HEK293 (cell line): ENCODE data around the gene C11orf98.

Source experiments
- CTCF ChIA-PET: fragments of 350-600 bp; formaldehyde crosslinking; extraction: SDS; loops from one replicate; lab custom pipeline; 2021; ENCODE audit warnings: antibody characterized with exemption; lab: Yijun Ruan, JAX
- POLR2A ChIA-PET: fragments of 300-600 bp; formaldehyde crosslinking; extraction: SDS; loops from one replicate; lab custom pipeline; 2020; ENCODE audit warnings: antibody characterized with exemption, inconsistent platforms; lab: Yijun Ruan, JAX
- H3K27ac ChIP-seq: fragments of 200-500 bp; sonication (Bioruptor generic); 2 replicates; pipeline ENCODE4 v1.5.1; 2014; ENCODE audit warnings: low read depth, low read length, control low read depth, inconsistent platforms; ENCODE audit errors: extremely low read depth
- H3K36me3 ChIP-seq, 2 experiments: fragments of 200-500 bp in 1 of 2; sonication (Bioruptor generic) in 1 of 2; 1 replicate in 1 of 2; 2 replicates in 1 of 2; pipeline ENCODE4 v1.5.1; 2014 to 2017; ENCODE audit warnings: inconsistent platforms in 2 of 2, low read length in 2 of 2; ENCODE audit not compliant: control insufficient read depth in 2 of 2, insufficient read depth in 1 of 2
- H3K4me1 ChIP-seq: fragments of 200-500 bp; sonication (Bioruptor generic); 2 replicates; pipeline ENCODE4 v1.5.1; 2014; ENCODE audit warnings: mild to moderate bottlenecking, low read length, inconsistent platforms; ENCODE audit not compliant: control insufficient read depth, insufficient read depth
- H3K4me3 ChIP-seq: 2 replicates; pipeline ENCODE4 v1.5.1; 2011; ENCODE audit warnings: low read depth, mild to moderate bottlenecking, control low read depth, low read length, moderate library complexity
- H3K9me3 ChIP-seq: fragments of 200-500 bp; sonication (Bioruptor generic); 2 replicates; pipeline ENCODE4 v1.5.1; 2014; ENCODE audit warnings: low read depth, low read length, inconsistent platforms; ENCODE audit not compliant: control insufficient read depth, insufficient read depth
- KLF16 ChIP-seq: fragments of 450-650 bp; formaldehyde crosslinking; IDR thresholded peaks from 2 replicates; pipeline ENCODE4 v1.5.1; 2017; ENCODE audit warnings: missing biosample characterization, missing genetic modification characterization
- PRDM10 ChIP-seq: fragments of 450-650 bp; formaldehyde crosslinking; IDR thresholded peaks from 2 replicates; pipeline ENCODE4 v1.5.1; 2016; ENCODE audit warnings: missing biosample characterization, missing genetic modification characterization
- SP2 ChIP-seq: fragments of 450-650 bp; formaldehyde crosslinking; IDR thresholded peaks from 2 replicates; pipeline ENCODE4 v1.5.1; 2016; ENCODE audit warnings: missing biosample characterization, missing genetic modification characterization
- YY1 ChIP-seq: fragments of 450-650 bp; formaldehyde crosslinking; IDR thresholded peaks from 2 replicates; pipeline ENCODE4 v1.5.1; 2018; ENCODE audit warnings: missing biosample characterization, missing genetic modification characterization
- ZBTB10 ChIP-seq: fragments of 450-650 bp; formaldehyde crosslinking; IDR thresholded peaks from 2 replicates; pipeline ENCODE4 v1.5.1; 2016; ENCODE audit warnings: missing biosample characterization, missing genetic modification characterization
- ZBTB11 ChIP-seq: fragments of 450-650 bp; formaldehyde crosslinking; conservative IDR thresholded peaks from 2 replicates; pipeline ENCODE4 v1.5.1; 2016; ENCODE audit warnings: low read depth, missing biosample characterization, missing genetic modification characterization
- ZBTB20 ChIP-seq: fragments of 450-650 bp; formaldehyde crosslinking; IDR thresholded peaks from 2 replicates; pipeline ENCODE4 v1.5.1; 2016; ENCODE audit warnings: missing biosample characterization, missing genetic modification characterization
- ZFP37 ChIP-seq: fragments of 450-650 bp; formaldehyde crosslinking; IDR thresholded peaks from 2 replicates; pipeline ENCODE4 v1.5.1; 2016; ENCODE audit warnings: missing biosample characterization, missing genetic modification characterization
- ZFP41 ChIP-seq: fragments of 450-650 bp; formaldehyde crosslinking; IDR thresholded peaks from 2 replicates; pipeline ENCODE4 v1.5.1; 2016; ENCODE audit warnings: missing biosample characterization, missing genetic modification characterization, borderline replicate concordance
- ZNF223 ChIP-seq: fragments of 450-650 bp; formaldehyde crosslinking; IDR thresholded peaks from 2 replicates; pipeline ENCODE4 v1.5.1; 2016; ENCODE audit warnings: missing biosample characterization, missing genetic modification characterization
- ZNF239 ChIP-seq: fragments of 450-650 bp; formaldehyde crosslinking; IDR thresholded peaks from 2 replicates; pipeline ENCODE4 v1.5.1; 2016; ENCODE audit warnings: missing biosample characterization, missing genetic modification characterization
- ZNF311 ChIP-seq: fragments of 450-650 bp; formaldehyde crosslinking; IDR thresholded peaks from 2 replicates; pipeline ENCODE4 v1.5.1; 2017; ENCODE audit warnings: missing biosample characterization, missing genetic modification characterization, borderline replicate concordance
- ZNF324 ChIP-seq: fragments of 450-650 bp; formaldehyde crosslinking; IDR thresholded peaks from 2 replicates; pipeline ENCODE4 v1.5.1; 2016; ENCODE audit warnings: missing biosample characterization, missing genetic modification characterization
- ZNF335 ChIP-seq: fragments of 450-650 bp; formaldehyde crosslinking; conservative IDR thresholded peaks from 2 replicates; pipeline ENCODE4 v1.5.1; 2016; ENCODE audit warnings: missing biosample characterization, missing genetic modification characterization
- ZNF341 ChIP-seq: fragments of 450-650 bp; formaldehyde crosslinking; IDR thresholded peaks from 2 replicates; pipeline ENCODE4; 2016; ENCODE audit warnings: low read depth, missing biosample characterization, missing genetic modification characterization
- ZNF830 ChIP-seq: fragments of 450-650 bp; IDR thresholded peaks from 2 replicates; pipeline ENCODE4 v1.5.0; 2018; ENCODE audit warnings: missing biosample characterization, missing genetic modification characterization, low read depth, mild to moderate bottlenecking, moderate library complexity
- TF ChIP-seq, protein P1 (sequence below): fragments of 450-650 bp; formaldehyde crosslinking; IDR thresholded peaks from 2 replicates; pipeline ENCODE4 v1.5.1; 2017; ENCODE audit warnings: missing biosample characterization, missing genetic modification characterization
- TF ChIP-seq, protein P2 (sequence below): fragments of 450-650 bp; formaldehyde crosslinking; optimal IDR thresholded peaks from 2 replicates; pipeline ENCODE3; 2016; ENCODE audit warnings: missing biosample characterization, mild to moderate bottlenecking, missing genetic modification characterization

C11orf98 gene

DNA sequence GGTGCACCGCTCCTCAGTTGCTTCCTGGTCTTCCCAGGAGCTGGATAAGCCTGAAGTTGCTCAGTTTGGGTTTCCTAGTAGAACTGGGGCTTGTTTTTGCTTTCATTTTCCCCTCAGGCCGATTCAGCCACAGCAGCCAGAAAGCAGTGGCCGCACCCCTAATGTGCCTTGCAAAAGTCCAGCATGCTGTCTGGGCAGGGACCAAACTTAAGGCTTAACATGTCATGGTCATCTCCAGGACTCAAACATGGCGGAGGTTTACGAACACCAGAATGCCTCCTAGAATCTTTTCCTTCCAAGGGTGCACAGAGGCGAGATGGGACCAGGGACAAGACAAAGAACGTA, 45.0 kb upstream of the C11orf98 start:
- no peaks in the 10 kb centered on the region for H3K9me3 ChIP-seq
- CTCF ChIA-PET = interaction anchor here (1.1 kb wide), 2 partner anchors 16 to 77 kb away, joined by 3 read pairs; partner anchors contain the start of gene TMEM179B
- POLR2A ChIA-PET = interaction anchor here (0.8 to 3.4 kb wide), 6 partner anchors 15 to 131 kb away, joined by 3 to 11 read pairs (median 4); partner anchors contain the start of genes LBHD1, POLR2G, TUT1 and UQCC3
- peaks cover 3% of the 10 kb centered on the region; the same call in 1 of the 2 replicates for H3K4me1 ChIP-seq
- no peak overlapping the region for H3K4me3 ChIP-seq
- TF ChIP-seq ZNF223 (tag by site-specific recombination) = no peak
- 0 out of 2 replicates have a peak, but pooled peaks have one; percentile 4 for TF ChIP-seq ZNF335 (tag by site-specific recombination)
- no peak for TF ChIP-seq ZNF830 (tag by site-specific recombination)
- no peak for TF ChIP-seq ZNF239 (tag by site-specific recombination)
- TF ChIP-seq, protein P1, sequence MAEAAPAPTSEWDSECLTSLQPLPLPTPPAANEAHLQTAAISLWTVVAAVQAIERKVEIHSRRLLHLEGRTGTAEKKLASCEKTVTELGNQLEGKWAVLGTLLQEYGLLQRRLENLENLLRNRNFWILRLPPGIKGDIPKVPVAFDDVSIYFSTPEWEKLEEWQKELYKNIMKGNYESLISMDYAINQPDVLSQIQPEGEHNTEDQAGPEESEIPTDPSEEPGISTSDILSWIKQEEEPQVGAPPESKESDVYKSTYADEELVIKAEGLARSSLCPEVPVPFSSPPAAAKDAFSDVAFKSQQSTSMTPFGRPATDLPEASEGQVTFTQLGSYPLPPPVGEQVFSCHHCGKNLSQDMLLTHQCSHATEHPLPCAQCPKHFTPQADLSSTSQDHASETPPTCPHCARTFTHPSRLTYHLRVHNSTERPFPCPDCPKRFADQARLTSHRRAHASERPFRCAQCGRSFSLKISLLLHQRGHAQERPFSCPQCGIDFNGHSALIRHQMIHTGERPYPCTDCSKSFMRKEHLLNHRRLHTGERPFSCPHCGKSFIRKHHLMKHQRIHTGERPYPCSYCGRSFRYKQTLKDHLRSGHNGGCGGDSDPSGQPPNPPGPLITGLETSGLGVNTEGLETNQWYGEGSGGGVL (tag by site-specific recombination) = no peak
- peak; percentile 81; the same call in 1 of the 2 replicates for TF ChIP-seq ZBTB20 (tag by site-specific recombination)
- 0 out of 2 replicates have a peak overlapping the region, but pooled peaks have one; percentile 18 for H3K27ac ChIP-seq
- H3K36me3 ChIP-seq = peaks cover 0 to 93% of the 10 kb centered on the region in 2 experiments; a peak in 1 of 3 replicates

DNA sequence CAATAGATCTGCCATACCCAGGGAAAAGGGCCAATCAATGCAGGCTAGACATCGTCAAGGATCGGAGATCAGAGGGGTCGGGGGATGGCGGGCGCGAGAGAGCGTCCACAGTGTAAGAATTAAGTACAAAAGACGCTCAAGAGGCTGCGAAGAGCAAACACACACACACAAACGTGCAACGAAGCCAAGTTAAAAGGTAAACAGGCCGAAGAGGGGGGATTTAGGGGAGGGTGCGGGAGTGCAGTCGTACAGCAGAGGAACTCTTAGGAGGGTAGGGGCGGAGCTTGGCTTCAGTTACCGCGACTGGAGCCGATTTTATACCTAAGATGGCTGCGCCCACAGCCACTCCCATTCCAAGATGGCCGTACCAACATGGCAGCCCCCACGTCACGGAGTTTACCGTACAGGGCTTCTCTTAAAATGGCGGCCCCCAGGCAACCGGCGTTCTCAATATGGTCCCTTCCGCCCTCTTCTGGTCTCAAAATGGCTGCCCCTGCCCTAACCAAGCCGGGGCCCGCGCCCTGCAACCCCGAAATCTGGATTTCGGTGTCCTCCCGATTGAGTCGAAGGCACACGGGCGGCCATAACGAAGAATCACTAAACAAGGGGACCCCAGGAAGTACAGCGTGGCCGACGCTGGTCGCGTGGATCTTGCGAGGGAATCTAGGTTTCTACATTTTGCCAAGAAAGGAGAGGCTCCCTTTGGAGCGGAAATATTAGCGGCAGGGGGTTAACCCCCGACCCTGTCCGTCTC, 44.4 kb upstream of the C11orf98 start:
- peaks cover 0 to 94% of the 10 kb centered on the region in 2 experiments; a peak in 1 of 3 replicates for H3K36me3 ChIP-seq
- H3K27ac ChIP-seq = 0 out of 2 replicates have a peak overlapping the region, but pooled peaks have one; percentile 18
- H3K9me3 ChIP-seq = no peaks in the 10 kb centered on the region
- H3K4me1 ChIP-seq = peaks cover 3% of the 10 kb centered on the region; the same call in 1 of the 2 replicates
- CTCF ChIA-PET = interaction anchor here (1.1 kb wide), 2 partner anchors 15 to 78 kb away, joined by 3 read pairs; partner anchors contain the start of gene TMEM179B
- POLR2A ChIA-PET = interaction anchor here (0.8 to 3.4 kb wide), 10 partner anchors 9 to 132 kb away, joined by 3 to 11 read pairs (median 4); partner anchors contain the start of genes C11orf98, CSKMT, HNRNPUL2 and LBHD1
- H3K4me3 ChIP-seq = no peak overlapping the region
- TF ChIP-seq ZBTB10 (tag by site-specific recombination) (peak; percentile 49), ZBTB11 (peak; percentile 91), ZNF311 (no peak), ZFP37 (tag by site-specific recombination) (no peak), ZNF324 (tag by site-specific recombination) (no peak), ZFP41 (tag by site-specific recombination) (no peak), ZNF335 (tag by site-specific recombination) (peak; percentile 41; the same call in 1 of the 2 replicates), KLF16 (tag by site-specific recombination) (0 out of 2 replicates have a peak, but pooled peaks have one; percentile 22), YY1 (tag by site-specific recombination) (peak; percentile 97), SP2 (tag by site-specific recombination) (0 out of 2 replicates have a peak, but pooled peaks have one; percentile 10), ZBTB20 (tag by site-specific recombination) (peak; percentile 100), PRDM10 (tag by site-specific recombination) (peak; percentile 49), ZNF341 (tag by site-specific recombination) (peak; percentile 49; the same call in 1 of the 2 replicates)
- TF ChIP-seq, protein P2, sequence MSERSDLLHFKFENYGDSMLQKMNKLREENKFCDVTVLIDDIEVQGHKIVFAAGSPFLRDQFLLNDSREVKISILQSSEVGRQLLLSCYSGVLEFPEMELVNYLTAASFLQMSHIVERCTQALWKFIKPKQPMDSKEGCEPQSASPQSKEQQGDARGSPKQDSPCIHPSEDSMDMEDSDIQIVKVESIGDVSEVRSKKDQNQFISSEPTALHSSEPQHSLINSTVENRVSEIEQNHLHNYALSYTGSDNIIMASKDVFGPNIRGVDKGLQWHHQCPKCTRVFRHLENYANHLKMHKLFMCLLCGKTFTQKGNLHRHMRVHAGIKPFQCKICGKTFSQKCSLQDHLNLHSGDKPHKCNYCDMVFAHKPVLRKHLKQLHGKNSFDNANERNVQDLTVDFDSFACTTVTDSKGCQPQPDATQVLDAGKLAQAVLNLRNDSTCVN (tag by site-specific recombination) = peak; percentile 31
